Uterus (tissue), 2 donors: ENCODE results near the gene RFX8.

Experiments used
- CTCF ChIP-seq, 4 experiments: fragments of 200-600 bp in 2 of 4; fragments of 450-650 bp in 2 of 4; sonication (generic) in 2 of 4; IDR thresholded peaks; one replicate each; pipeline ENCODE4 v1.5.1; 2016 to 2019; ENCODE audit warnings: antibody characterized with exemption in 4 of 4, mild to moderate bottlenecking in 2 of 4, moderate library complexity in 1 of 4
- POLR2A ChIP-seq, 2 donors: fragments of 450-650 bp; IDR thresholded peaks; one replicate each; pipeline ENCODE4 v1.6.1; 2016; ENCODE audit warnings: antibody characterized with exemption in 2 of 2, mild to moderate bottlenecking in 1 of 2, moderate library complexity in 1 of 2

DNA sequence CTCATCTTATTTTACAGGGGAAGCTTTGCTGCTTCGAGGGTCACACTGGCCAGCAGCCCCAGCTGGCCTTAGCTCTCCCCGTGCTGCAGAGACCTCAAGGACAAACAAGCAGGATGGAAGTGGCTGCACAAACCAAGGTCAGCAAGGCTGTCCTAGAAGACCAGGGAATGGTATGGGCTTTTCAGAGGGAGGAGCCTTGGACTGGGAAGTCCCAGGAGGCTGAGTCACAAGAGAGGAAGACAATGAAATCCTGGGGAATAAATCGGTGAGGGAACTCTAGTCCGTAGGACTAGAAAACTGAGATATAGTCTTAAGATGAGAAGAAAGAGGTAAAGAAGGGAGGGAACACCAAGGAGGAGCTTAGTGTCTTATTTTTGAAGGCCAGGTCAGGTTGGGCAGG, 103.3 kb downstream of the RFX8 start:
- no peak for TF ChIP-seq CTCF (IDR thresholded peaks at IDR 0.05)
- no peak for TF ChIP-seq POLR2A (IDR thresholded peaks at IDR 0.05)
